M059J (cell line): ENCODE data around the gene LY6G6C. TPM values are rescaled to one million over a fixed set of nuclear protein-coding genes. Genes with fewer than 3 reads are reported as not detected.

ENCODE experiments used
- DNase-seq: peaks from one replicate; pipeline ENCODE4 v3.0.0-alpha.2; 2012; ENCODE audit warnings: low read depth
- total RNA-seq: library from RNA; depleted of rRNA; stranded (reverse); fragments of >200 nt; shearing (Covaris generic); gene quantifications from 2 replicates; pipeline ENCODE4 v1.2.3, GENCODE V29; 2014; rRNA removed

The LY6G6C gene, protein sequence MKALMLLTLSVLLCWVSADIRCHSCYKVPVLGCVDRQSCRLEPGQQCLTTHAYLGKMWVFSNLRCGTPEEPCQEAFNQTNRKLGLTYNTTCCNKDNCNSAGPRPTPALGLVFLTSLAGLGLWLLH
- not detected in 2 replicates for total RNA-seq

DNA sequence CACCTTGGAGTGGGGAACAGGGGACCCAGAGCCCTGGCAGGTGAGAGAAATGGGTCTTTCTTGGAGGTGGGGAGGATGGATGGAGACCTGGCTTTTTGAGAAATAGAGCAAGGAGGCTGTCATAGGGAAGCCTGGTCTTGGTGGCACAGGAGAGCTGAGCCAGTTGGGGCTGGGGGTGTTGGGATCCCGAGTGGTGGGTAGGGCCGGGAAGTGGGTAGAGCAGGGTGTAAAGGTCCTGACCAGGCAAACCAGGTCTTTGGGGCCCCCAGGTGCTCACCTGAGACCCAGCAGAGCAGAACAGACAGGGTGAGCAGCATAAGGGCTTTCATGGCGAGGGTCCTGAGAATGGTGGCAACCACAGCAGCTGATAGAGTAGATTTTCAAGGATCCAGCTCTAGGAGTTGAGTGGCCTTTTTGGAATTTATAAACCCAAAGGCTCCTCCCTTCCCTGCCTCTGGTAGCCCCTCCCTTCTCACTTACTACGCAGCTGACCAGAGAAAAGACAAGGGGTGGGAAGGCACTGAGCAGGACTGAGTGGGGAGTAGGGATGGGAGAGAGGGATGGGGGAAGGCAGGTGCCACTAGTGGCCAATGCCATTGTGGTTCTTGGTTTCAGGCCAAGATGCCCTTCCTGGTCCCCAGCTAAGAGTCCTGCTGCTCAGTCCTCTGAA lies at the start of gene LY6G6C:
TSS of gene LY6G6C (minus strand) at position 396 of the 670 bp plus-strand sequence. CDS start at position 329, 67 bp downstream.
- no peak for DNase-seq

DNA sequence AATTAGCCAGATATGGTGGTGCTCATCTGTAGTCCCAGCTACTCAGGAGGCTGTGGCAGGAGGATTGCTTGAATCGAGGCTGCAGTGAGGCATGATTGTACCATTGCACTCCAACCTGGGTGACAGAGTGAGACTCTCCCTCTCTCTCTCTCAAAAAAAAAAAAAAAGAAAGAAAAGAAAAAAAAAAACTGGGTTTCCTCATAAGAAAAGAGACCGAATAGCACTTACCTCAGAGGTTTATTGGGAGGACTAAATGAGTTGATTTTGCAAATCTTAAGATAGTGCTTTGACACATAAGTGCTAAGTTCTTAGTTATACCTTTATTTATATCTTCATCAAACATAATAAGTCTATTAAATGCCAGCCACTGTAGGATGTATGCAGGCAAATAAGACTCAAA lies 49.3 kb upstream of the LY6G6C start:
- no peak for DNase-seq

DNA sequence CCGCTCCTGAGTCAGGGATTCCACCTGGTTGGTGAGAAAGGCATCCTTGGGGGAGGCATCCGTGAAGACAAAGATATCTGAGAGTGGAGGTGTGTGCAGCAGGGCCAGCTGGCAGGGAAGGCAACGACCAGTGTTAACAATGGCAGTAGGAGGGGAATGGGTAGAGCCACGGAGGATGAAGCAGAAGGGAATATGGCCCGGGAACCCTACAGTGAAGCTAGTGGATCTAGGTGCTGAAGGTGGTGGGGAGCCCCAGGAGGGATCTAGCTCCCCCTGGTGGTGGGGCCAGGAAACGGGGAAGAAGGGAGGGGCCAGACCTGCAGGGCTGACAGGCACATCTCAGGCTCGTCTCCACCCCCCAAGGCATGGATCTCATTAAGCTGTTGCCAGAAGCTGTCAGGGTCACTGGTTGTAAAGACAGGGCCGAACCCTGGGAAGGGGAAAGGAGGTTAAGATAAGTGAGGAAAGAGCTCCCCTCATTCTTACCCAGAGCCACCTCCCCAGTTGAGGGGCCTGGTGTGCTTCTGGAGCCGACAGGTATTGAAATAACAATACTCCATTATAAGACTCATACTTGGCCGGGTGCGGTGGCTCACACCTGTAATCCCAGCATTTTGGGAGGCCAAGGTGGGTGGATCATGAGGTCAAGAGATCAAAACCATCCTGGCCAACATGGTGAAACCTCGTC lies 48.3 kb upstream of the LY6G6C start:
- peak; percentile 70 for DNase-seq

DNA sequence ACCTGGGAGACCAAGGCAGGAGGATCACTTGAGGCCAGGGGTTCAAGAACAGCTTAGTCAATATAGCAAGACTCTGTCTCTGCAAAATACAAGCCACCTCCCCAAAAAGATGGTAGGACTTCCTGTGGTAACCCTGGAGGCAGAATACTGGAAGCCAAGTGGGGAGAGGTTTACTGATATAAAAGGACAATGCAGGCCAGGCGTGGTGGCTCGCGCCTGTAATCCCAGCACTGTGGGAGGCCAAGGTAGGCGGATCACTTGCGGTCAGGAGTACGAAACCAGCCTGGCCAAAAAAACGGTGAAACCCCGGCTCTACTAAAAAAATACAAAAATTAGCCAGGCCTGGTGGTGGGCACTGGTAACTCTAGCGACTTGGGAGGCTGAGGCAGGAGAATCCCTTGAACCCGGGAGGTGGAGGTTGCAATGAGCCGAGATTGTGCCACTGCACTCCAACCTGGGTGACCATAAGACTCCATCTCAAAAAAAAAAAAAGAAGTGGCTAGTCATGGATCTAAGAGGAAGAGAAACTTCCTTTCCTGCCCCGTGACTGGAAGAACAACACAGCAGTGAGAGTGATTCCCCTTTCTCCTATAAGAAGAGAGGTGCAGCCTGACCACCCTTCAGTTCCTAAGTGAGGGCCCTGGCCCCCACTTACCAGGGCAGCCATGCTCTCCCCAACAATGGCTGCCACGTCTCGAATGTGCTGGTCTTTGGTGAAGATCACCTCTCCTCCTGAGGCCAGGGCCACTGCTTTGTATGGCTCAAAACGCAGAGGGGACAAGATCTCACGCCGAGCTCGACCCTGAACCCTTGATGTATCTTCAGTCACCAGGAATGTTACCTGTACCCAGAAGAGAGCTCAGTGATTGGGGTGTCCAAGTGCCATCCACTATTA lies 47.1 kb upstream of the LY6G6C start:
- no peak for DNase-seq

DNA sequence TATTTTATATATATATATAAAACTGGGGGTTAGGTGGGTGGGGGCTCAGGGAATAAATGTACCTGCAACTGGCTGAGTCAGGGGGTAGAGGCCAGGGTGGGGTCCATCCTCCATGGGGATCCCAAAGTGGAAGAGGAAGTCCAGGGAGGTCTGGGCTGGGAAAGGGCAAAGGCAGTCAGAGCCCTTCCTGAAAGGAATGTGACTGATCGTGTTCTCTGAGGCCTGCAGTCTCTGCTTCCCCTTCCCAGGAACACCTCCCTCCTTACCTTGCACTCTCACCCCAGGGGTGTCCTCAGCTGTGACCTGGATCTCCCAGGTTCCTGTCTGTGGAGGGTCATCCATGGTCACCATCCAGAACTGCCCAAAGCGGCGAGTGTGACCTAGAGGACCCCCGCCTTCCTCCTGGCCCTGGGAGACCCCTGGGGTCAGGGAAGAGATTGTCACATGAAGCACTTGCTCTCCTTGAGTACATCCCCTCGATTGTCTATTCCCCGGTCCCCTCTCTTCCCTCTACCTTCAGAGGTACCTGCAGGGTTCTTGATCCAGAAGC lies 45.6 kb upstream of the LY6G6C start:
- no peak for DNase-seq

DNA sequence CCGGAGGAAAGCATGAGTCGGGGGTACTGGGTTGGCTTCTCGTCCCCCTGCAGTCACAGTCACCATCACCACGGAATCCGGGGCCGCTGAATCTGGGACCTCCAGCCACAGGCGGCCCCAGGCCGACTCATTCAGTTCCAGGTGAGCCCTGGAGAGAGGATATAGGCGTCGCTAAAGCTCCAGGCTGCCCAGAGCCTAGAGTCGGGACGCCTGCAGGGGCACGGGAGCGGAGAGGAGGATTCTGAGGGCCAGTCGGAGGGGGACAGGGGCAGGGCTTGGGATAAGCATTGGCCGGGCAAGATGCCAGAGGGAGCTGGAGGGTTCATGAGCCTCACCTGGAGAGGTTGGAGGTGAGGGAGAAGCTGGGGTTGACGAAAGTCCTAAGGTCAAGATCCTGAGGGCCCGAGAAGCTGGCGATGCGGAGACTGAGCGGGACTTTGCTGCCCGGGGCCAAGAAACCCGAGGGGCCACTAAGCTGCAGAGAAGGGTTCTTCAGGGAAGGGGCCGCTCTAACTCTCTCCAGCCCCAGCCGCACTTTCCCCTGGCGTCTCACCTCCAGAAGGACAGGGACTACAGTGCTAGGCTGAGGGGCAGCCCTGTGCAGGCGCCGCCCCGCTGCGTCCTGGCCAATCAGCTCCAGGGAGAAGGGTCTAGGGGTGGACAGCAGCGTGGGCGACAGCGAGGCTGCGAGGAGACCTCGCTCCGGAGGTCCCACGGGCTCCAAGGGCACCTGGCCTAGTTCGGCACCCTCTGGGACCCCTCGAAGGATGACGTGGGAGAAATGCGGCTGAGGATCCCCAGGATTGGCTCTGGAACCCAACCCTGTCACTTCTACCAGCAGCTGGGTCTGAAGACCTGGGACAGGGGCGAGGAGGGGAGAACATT lies 44.6 kb upstream of the LY6G6C start:
- no peak for DNase-seq

DNA sequence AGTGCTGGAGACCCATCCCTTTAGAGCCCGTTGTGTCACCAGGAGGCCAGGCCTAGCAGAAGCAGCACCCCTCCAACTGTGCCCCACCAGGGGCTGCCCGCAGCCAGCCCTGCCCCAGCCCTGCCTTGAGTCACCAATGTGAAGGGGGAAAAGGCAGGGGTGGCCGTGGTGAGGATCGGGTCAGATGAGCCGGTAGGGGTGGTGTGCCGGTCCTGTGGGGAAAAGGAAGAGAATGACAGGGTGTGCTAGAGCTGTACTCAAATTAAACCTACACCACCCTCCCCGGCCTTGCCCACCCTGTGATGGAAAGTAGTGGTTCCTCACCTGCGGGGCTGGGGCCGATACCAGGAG lies 44.0 kb upstream of the LY6G6C start:
- DNase-seq, result no peak

DNA sequence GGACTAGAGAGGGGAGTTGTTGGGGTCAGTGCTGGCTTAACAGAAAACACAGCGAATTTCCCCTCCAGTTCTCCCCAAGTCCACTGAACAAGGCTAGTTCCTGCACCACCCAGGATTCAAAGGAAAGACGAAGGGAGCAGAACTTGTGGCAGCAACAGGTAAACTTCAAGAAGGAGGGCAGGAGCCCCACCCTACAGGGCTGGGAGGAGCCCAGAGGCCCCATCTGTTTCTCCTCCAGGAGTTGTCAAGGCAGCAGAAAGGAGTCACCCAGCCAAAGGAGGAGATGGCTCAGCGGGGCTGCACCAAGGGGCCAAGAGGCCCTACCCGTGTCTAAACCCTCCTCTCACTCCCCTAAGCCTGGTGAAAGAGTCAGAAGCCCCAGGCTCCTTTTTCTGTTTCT lies 42.7 kb upstream of the LY6G6C start:
- no peak for DNase-seq

DNA sequence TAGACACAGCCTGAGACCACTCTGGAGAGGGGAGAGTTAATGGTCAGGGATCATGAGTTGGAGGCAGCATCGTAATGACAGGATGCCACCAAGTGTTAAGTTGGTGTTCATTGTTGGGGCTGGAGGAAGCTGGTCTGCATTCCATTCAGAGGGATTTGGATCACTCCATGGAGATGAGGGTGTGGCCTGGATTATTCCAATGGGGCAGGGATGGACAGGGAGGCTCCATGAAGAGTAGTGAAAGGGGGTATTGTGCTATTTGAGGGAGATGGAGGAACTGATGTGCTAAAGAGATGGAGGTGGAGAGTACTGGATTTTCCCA lies 42.0 kb upstream of the LY6G6C start:
- DNase-seq, result peak; percentile 71

DNA sequence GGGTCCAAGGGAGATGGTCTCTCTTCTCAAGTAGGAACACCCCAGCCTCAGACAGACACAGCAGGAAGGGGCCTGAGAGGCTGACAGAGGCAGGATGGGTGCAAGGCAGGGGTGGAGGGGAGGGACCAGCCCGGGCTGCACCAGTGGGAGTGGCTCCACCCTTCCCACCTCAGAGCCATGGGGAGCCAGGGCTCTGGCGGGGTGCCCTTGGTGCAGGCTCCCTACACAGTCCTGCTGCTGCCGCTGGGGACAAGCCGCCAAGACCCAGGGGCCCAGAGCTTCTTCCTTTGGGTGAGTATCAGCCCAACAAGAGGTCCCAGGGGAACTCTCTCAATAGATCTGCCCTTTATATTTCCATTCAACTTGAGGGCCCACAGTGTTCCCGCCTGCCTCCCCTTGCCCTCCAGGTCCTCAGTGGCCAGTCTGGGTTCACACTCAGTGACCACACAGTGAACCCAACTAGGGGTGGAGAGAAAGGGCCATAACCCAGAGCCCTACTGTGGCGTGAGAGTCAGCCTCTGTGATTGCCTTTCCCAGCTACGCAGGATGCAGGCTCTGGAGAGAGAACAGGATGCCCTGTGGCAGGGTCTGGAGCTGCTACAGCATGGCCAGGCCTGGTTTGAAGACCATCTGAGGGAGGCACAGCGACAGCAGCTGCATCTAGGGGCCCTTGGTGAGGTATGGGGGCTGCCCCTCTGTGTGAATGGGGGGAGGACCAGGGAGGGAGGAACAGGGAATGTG lies 41.5 kb upstream of the LY6G6C start:
- no peak for DNase-seq

DNA sequence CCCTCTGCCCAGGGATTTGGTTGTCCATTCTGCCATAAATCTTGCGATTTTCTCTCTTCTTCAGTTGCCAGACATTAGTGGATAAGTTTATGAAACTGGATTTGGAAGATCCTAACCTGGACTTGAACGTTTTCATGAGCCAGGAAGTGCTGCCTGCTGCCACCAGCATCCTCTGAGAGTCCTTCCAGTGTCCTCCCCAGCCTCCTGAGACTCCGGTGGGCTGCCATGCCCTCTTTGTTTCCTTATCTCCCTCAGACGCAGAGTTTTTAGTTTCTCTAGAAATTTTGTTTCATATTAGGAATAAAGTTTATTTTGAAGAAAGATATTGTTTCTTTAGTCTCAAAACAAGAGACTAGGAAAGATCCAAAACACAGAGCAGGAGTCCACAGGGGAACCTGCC lies 40.8 kb upstream of the LY6G6C start, which contains the start of gene SAPCD1:
TSS of gene SAPCD1 (plus strand) at position 301 of the 400 bp plus-strand sequence. CDS start 399 bp downstream, outside the sequence.
- DNase-seq, result no peak

DNA sequence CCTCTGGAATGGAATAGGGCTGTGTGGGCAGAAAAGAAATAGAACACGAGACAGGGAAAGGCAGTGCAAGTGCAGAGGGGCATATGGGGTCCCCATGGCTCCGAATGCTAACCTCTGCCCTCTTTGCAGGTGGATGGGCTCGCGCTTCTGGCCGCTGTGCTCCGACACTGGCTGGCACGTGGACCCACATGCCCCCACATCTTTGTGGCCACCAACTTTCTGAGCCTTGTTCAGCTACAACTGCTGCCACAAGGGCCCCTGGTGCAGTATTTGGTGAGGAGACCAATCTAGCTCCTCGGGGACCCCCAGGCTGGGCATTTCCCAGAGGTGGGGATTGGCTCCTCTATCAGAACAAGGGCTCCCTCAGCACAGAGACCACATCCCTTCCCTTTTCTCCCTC lies 39.8 kb upstream of the LY6G6C start:
- DNase-seq, result no peak

DNA sequence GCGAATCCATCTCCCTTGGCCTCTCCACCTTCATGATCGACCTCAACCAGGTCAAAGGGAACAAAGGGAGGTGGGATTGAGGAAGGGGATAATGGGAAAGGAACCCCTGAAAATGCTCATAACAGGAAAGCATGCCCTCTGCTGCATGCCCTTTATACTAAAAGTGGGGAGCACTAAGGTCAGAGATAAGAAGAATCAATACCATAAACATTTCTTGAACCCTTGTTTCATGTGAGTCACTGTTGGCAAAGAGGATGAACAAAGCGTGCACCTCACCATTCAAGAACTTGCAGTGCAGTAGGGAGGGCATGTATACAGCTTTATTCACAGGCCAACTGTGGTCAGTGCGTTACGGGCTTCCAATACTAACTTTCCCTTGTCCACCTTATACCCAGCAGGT lies 39.2 kb upstream of the LY6G6C start:
- DNase-seq, result no peak

DNA sequence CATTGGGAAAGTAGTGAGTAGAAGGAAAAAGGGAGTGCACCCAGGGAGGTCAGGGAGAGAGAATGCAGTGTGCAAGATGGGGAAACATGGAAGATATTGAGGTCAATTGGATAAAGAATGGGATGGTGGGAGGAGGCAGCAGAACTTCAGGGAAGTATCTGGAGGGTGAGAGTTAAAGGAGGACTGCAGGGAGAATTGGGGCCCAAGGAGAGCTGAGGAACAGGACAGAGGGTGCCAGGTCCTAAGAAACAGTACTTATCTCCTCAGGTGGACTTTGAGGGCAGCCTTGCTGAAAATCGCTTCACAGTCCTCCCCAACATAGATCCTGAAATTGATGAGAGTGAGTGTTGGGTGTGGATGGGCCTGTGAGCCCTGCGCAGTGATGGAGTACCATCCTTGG lies 36.7 kb upstream of the LY6G6C start:
- no peak for DNase-seq

DNA sequence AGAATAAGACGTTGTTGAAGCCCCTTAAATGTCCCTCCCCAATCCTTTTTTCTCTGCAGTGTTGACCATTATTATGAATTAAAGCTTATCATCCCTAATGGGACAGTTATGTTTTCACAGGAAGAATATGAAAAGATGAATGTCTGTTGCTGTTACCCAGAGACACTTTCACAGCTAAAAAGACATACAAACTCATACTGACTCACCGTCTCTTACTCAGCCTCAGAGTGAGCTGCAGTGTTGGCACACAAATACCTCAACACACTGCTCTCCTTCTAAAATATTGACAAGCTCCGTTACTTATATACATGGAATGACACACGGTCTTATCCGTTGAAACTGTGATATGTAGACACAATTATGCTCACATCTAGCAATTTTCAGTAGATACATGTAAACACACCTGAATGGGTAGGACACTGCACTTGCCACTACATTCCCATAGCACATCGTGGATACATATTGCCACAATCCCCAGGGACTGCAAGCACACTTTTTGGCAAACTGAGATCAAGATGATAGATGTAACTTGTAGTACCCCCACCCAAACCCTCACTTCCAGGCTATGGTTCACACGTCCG lies 31.3 kb upstream of the LY6G6C start:
- peak; percentile 88 for DNase-seq

DNA sequence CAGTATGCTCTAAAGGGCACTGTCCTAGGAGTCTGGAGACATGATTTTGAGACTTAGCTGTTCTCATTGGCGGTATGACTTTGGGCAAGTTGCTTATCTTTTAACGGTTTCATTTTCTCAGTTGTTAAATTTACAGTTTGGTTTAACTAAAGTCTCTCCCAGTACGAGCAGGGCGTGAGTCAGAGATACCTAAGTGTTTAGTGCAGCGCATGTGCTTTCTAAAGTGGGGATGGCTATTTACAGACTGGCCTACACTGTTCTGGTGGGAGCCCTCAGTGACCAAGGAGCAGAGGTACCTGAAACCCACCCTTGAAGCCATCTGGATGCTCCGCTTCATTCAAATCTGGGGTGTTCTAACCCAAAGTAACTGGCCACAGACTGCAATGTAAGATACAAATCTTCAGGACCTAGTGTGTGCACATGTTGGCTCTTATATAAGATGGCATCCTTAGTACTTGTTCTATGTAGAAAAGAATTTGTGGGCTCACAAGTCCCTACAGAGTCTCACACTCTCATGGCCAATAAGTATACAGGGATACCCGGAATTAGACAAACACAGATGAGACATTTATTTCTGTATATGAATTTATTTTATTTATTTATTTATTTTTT lies 29.0 kb upstream of the LY6G6C start:
- DNase-seq, result peak; percentile 91

DNA sequence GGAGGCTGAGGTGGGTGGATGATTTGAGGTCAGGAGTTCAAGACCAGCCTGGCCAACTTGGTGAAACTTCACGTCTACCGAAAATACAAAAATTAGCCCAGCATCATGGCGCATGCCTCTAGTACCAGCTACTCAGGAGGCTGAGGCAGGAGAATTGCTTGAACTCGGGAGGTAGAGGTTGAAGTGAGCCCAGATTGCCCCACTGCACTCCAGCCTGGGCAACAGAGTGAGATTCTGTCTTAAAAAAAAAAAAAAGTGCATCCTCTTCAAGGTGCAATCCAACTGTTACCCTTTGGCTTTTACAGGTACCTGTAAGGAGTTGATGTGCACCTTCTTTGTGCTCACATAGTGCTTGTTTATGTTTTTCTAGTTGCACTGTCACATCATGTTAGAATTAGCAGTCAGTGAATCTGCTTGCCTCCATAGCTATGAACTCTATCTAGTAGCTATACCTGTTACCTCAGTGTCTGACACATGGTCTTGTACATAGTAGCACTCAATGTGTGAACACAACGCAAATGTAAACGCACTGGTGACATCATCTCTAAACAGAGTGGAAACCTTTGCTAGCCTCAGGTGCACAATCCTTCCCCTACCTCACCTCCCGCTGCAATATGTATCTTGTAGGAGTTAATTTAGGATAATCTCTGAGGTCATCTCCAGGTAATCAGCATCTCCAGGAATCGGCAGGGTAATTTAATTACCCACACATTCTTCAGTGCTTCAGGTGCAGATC lies 27.9 kb upstream of the LY6G6C start:
- no peak for DNase-seq

DNA sequence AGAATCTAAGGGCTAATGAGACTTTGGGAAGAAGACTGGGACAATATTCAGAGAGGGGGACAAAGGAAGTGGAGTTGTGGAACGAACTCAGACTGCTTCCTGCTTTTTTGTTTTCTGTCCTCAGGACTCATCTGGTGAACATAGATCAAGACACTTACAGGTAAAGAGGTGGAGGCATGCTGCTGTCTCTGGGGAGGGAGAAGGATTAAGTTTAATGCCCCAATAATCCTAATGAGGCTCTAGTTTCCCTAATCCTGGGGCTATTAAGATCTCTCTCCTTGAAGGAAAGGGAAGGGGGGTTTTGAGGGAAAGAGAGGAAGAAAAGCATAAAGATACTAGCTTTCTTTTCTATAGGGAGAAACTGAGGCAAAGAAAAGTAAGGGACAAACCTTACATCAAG lies 22.9 kb upstream of the LY6G6C start:
- DNase-seq, result no peak

DNA sequence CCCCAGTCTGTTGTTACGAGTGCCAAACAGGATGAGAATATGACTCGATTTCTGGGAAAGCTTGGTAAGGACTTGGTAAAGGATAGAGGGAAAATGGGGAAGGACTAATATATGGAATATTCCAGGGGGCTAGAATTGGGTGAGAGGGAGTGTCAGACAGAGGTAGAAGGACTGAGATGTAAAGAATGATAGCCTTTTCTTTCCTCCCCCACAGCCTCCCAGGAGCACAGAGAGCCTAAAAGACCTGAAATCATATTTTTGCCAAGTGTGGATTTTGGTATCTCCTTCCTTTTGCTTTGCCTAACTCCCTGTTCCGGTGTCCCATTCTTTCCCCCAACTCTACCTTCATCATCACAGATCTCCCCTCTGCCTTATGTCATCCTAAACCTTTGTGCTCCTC lies 21.3 kb upstream of the LY6G6C start:
- DNase-seq, result no peak
